HepG2 (cell line): Measurements from ENCODE around the gene RAB6A. TPM values are rescaled to one million over a fixed set of nuclear protein-coding genes. Genes with fewer than 3 reads are reported as not detected.

Experiments
- CREM ChIP-seq, 2 experiments: sonication (generic) in 1 of 2; formaldehyde crosslinking in 1 of 2; IDR thresholded peaks; 2 replicates each; pipeline versions ENCODE4 v1.4.0 to v1.6.1; 2016 to 2020; ENCODE audit warnings: antibody characterized with exemption in 1 of 2, mild to moderate bottlenecking in 1 of 2, missing genetic modification reagents in 1 of 2
- ZBTB38 ChIP-seq: sonication (generic); formaldehyde crosslinking; IDR thresholded peaks from 2 replicates; pipeline ENCODE4 v1.5.1; 2020; ENCODE audit warnings: mild to moderate bottlenecking, missing genetic modification reagents
- ZFP90 ChIP-seq: sonication (generic); formaldehyde crosslinking; IDR thresholded peaks from 2 replicates; pipeline ENCODE4 v1.8.0; 2022; ENCODE audit warnings: missing genetic modification reagents, mild to moderate bottlenecking, inconsistent platforms, borderline replicate concordance
- ZNF143 ChIP-seq: sonication (generic); formaldehyde crosslinking; IDR thresholded peaks from 2 replicates; pipeline ENCODE4 v1.4.0; 2020; ENCODE audit warnings: missing genetic modification reagents
- polyA plus RNA-seq, 8 experiments: library from polyadenylated mRNA; depleted of rRNA in 3 of 8; stranded (reverse) in 7 of 8; unstranded in 1 of 8; fragments of >200 nt; fragmentation: Illumina TruSeq in 4 of 8; extraction: Trizol in 4 of 8; gene quantifications; 2 replicates each; pipeline versions ENCODE4 v1.2.1 to v1.2.3, GENCODE V29; 2011 to 2016; ENCODE audit warnings: low read depth in 4 of 8, missing spikeins in 1 of 8, mixed read lengths in 1 of 8; ENCODE audit not compliant: insufficient read depth in 1 of 8
- total RNA-seq, 5 experiments: library from RNA; depleted of rRNA; stranded (reverse); fragments of >200 nt; fragmentation: Illumina TruSeq; extraction: Trizol; gene quantifications; 2 replicates each; pipeline ENCODE4 v1.2.3, GENCODE V29; 2016; ENCODE audit warnings: low read depth in 1 of 5
- TF ChIP-seq, protein P1 (sequence below): sonication (generic); formaldehyde crosslinking; IDR thresholded peaks from 2 replicates; pipeline ENCODE4 v1.4.0; 2020; ENCODE audit warnings: missing genetic modification reagents
- TF ChIP-seq, protein P2 (sequence below): IDR thresholded peaks from 2 replicates; pipeline ENCODE4 v1.6.1; 2016; ENCODE audit warnings: missing compliant biosample characterization, missing genetic modification reagents, borderline replicate concordance
- TF ChIP-seq, protein P3 (sequence below): sonication (generic); formaldehyde crosslinking; IDR thresholded peaks from 2 replicates; pipeline ENCODE4 v1.4.0; 2020; ENCODE audit warnings: missing genetic modification reagents

The RAB6A gene
- total and polyA plus RNA-seq, 2 of the 13 experiments (the other 11 are each of a cell fraction or from before 2014, with no cell fraction given), result 74.3 to 121 TPM

DNA sequence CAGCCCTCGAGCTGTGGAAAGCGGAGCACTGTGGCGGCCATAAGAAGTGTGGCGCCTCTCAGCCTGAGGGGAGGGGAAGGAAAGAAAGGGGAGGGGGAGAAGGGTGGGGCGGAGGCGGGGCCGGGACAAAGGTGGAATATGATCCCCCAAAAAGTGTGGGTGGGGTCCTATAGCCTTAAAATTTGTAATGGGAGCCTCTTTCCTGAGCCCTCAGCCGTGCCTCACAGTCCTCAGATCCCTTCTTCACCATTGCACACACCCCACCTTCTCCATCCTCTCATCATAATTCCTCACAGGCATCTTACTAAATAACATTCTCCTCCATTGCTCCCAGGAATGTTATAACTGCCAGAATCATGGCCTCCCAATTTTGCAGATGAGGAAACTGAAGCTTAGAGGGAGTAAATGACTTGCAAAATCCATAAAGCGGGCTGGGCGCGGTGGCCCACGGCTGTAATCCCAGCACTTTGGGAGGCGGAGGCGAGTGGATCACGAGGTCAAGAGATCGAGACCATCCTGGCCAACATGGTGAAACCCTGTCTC is 600 bp upstream of the RAB6A start (continued):
- TF ChIP-seq, protein P1, sequence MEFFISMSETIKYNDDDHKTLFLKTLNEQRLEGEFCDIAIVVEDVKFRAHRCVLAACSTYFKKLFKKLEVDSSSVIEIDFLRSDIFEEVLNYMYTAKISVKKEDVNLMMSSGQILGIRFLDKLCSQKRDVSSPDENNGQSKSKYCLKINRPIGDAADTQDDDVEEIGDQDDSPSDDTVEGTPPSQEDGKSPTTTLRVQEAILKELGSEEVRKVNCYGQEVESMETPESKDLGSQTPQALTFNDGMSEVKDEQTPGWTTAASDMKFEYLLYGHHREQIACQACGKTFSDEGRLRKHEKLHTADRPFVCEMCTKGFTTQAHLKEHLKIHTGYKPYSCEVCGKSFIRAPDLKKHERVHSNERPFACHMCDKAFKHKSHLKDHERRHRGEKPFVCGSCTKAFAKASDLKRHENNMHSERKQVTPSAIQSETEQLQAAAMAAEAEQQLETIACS (CRISPR knock-in tag), result peak; percentile 57; the same call in 1 of the 2 replicates
- TF ChIP-seq CREM (IDR thresholded peaks at IDR 0.05), result 0 out of 2 replicates have a peak, but pooled peaks have one; percentile 3
- TF ChIP-seq CREM (CRISPR knock-in tag; IDR thresholded peaks at IDR 0.05), result no peak
- TF ChIP-seq, protein P2, sequence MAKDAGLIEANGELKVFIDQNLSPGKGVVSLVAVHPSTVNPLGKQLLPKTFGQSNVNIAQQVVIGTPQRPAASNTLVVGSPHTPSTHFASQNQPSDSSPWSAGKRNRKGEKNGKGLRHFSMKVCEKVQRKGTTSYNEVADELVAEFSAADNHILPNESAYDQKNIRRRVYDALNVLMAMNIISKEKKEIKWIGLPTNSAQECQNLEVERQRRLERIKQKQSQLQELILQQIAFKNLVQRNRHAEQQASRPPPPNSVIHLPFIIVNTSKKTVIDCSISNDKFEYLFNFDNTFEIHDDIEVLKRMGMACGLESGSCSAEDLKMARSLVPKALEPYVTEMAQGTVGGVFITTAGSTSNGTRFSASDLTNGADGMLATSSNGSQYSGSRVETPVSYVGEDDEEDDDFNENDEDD (CRISPR knock-in tag), result peak; percentile 56; the same call in 1 of the 2 replicates
- TF ChIP-seq ZFP90, result no peak
- TF ChIP-seq, protein P3, sequence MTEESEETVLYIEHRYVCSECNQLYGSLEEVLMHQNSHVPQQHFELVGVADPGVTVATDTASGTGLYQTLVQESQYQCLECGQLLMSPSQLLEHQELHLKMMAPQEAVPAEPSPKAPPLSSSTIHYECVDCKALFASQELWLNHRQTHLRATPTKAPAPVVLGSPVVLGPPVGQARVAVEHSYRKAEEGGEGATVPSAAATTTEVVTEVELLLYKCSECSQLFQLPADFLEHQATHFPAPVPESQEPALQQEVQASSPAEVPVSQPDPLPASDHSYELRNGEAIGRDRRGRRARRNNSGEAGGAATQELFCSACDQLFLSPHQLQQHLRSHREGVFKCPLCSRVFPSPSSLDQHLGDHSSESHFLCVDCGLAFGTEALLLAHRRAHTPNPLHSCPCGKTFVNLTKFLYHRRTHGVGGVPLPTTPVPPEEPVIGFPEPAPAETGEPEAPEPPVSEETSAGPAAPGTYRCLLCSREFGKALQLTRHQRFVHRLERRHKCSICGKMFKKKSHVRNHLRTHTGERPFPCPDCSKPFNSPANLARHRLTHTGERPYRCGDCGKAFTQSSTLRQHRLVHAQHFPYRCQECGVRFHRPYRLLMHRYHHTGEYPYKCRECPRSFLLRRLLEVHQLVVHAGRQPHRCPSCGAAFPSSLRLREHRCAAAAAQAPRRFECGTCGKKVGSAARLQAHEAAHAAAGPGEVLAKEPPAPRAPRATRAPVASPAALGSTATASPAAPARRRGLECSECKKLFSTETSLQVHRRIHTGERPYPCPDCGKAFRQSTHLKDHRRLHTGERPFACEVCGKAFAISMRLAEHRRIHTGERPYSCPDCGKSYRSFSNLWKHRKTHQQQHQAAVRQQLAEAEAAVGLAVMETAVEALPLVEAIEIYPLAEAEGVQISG, result 0 out of 2 replicates have a peak, but pooled peaks have one; percentile 6
- TF ChIP-seq ZNF143, result peak; percentile 3; the same call in 1 of the 2 replicates
- peak; percentile 16; the same call in 1 of the 2 replicates for TF ChIP-seq ZBTB38
